Smooth muscle cell (in vitro differentiated cells): ENCODE measurements around the gene KCNA2. TPM values are rescaled to one million over a fixed set of nuclear protein-coding genes. Genes with fewer than 3 reads are reported as not detected.

Experiments used
- DNase-seq: peaks from one replicate; lab custom pipeline; 2025; ENCODE audit not compliant: unreplicated experiment; lab: John Stamatoyannopoulos, UW
- H2AFZ ChIP-seq: fragments of 200-600 bp; sonication (generic); 2 replicates; pipeline ENCODE4 v1.6.0; 2016; ENCODE audit warnings: antibody characterized with exemption, low read depth, mild to moderate bottlenecking
- H3F3A ChIP-seq: fragments of 200-600 bp; sonication (generic); 2 replicates; pipeline ENCODE4 v1.6.0; 2017; ENCODE audit warnings: antibody characterized with exemption, low read depth
- H3K27ac ChIP-seq: fragments of 200-600 bp; sonication (generic); 2 replicates; pipeline ENCODE4 v1.5.1; 2016; ENCODE audit warnings: low read depth, mild to moderate bottlenecking
- H3K27me3 ChIP-seq: fragments of 200-600 bp; sonication (generic); 2 replicates; pipeline ENCODE4 v1.6.1; 2016; ENCODE audit warnings: low read depth, mild to moderate bottlenecking
- H3K36me3 ChIP-seq: fragments of 200-600 bp; sonication (generic); 2 replicates; pipeline ENCODE4 v1.5.1; 2016; ENCODE audit warnings: low read depth
- H3K4me1 ChIP-seq: fragments of 200-600 bp; sonication (generic); 2 replicates; pipeline ENCODE4 v1.5.1; 2016; ENCODE audit warnings: low read depth
- H3K4me2 ChIP-seq: fragments of 200-600 bp; sonication (generic); 2 replicates; pipeline ENCODE4 v1.6.0; 2016; ENCODE audit warnings: mild to moderate bottlenecking
- H3K4me3 ChIP-seq: fragments of 200-600 bp; sonication (generic); 2 replicates; pipeline ENCODE4 v1.5.1; 2016; ENCODE audit warnings: mild to moderate bottlenecking
- H3K79me2 ChIP-seq: fragments of 200-600 bp; sonication (generic); 2 replicates; pipeline ENCODE4 v1.6.0; 2016; ENCODE audit warnings: low read depth, mild to moderate bottlenecking
- H3K9ac ChIP-seq: fragments of 200-600 bp; sonication (generic); 2 replicates; pipeline ENCODE4 v1.6.0; 2016; ENCODE audit warnings: low read depth
- H3K9me3 ChIP-seq: fragments of 200-600 bp; sonication (generic); replicated peaks from 2 replicates; pipeline ENCODE4 v1.5.1; 2016; ENCODE audit warnings: low read depth
- H4K20me1 ChIP-seq: fragments of 200-600 bp; sonication (generic); 2 replicates; pipeline ENCODE4 v1.6.0; 2016; ENCODE audit warnings: low read depth
- CTCF ChIP-seq: fragments of 200-600 bp; sonication (generic); IDR thresholded peaks from 2 replicates; pipeline ENCODE4 v1.5.1; 2017; ENCODE audit warnings: borderline replicate concordance, mild to moderate bottlenecking, antibody characterized with exemption; ENCODE audit not compliant: insufficient read depth, poor library complexity, severe bottlenecking
- WGBS: methylation state at CpG from one replicate; pipeline ENCODE4 v1.1.7; 2016; ENCODE audit warnings: low lambda C conversion rate; 5-methylcytosine and 5-hydroxymethylcytosine counted together
- polyA plus RNA-seq: library from polyadenylated mRNA; unstranded; fragments of >200 nt; fragmentation: Nextera tagmentation; extraction: Ambion mirVana; gene quantifications from 2 replicates; pipeline ENCODE4 v1.2.1, GENCODE V29; 2016
- total RNA-seq: library from RNA; depleted of rRNA; stranded (reverse); fragments of >200 nt; gene quantifications from 2 replicates; pipeline ENCODE4 v1.2.3, GENCODE V29; 2014

KCNA2 gene
- total and polyA plus RNA-seq, 2 experiments from 2014 or later: 0.16 to 0.81 TPM

GRCh38 chr1:110566836-110567235 is 39.3 kb downstream of the KCNA2 start:
- Histone ChIP-seq H3K9ac (no peak overlapping the region), H3K4me2 (no peak overlapping the region), H3K4me1 (no peaks in the 10 kb centered on the region), H3K27ac (no peak overlapping the region), H3K9me3 (no peaks in the 10 kb centered on the region), H3K4me3 (no peak overlapping the region), H4K20me1 (no peaks in the 10 kb centered on the region), H3K79me2 (no peaks in the 10 kb centered on the region), H3K36me3 (no peaks in the 10 kb centered on the region), H3K27me3 (peaks cover 21% of the 10 kb centered on the region), H3F3A (no peaks in the 10 kb centered on the region), H2AFZ (no peak overlapping the region)
- no peak for DNase-seq
- 89% methylated on average over 3 of the region's 3 CpGs for WGBS
- no peak for TF ChIP-seq CTCF

- Histone ChIP-seq H3K79me2 (no peaks in the 10 kb centered on the region), H3K4me3 (no peak overlapping the region), H3K36me3 (no peaks in the 10 kb centered on the region), H4K20me1 (no peaks in the 10 kb centered on the region), H3K27ac (no peak overlapping the region), H3K4me1 (no peaks in the 10 kb centered on the region), H3F3A (no peaks in the 10 kb centered on the region), H3K4me2 (no peak overlapping the region), H3K9ac (no peak overlapping the region), H3K27me3 (peaks cover 21% of the 10 kb centered on the region), H2AFZ (no peak overlapping the region), H3K9me3 (no peaks in the 10 kb centered on the region)
- DNase-seq: no peak
- WGBS: 94% methylated on average over 1 of the region's 1 CpG
- TF ChIP-seq CTCF: no peak
Observed at GRCh38 chr1:110565565-110565964, 40.6 kb downstream of the KCNA2 start.

GRCh38 chr1:110563089-110563488 is 43.1 kb downstream of the KCNA2 start:
- 82% methylated on average over 4 of the region's 4 CpGs for WGBS
- Histone ChIP-seq H3K27me3 (peaks cover 26% of the 10 kb centered on the region), H3K36me3 (no peaks in the 10 kb centered on the region), H3K9ac (no peak overlapping the region), H3K27ac (no peak overlapping the region), H3K4me3 (no peak overlapping the region), H4K20me1 (no peaks in the 10 kb centered on the region), H3F3A (no peaks in the 10 kb centered on the region), H3K79me2 (no peaks in the 10 kb centered on the region), H3K4me1 (no peaks in the 10 kb centered on the region), H3K4me2 (no peak overlapping the region), H3K9me3 (no peaks in the 10 kb centered on the region), H2AFZ (no peak overlapping the region)
- DNase-seq: no peak
- TF ChIP-seq CTCF: no peak

- Histone ChIP-seq H3K4me3 (no peak overlapping the region), H3K9ac (no peak overlapping the region), H3K27me3 (peaks cover 13% of the 10 kb centered on the region), H4K20me1 (no peaks in the 10 kb centered on the region), H3K79me2 (no peaks in the 10 kb centered on the region), H3K36me3 (no peaks in the 10 kb centered on the region), H3K27ac (no peak overlapping the region), H2AFZ (no peak overlapping the region), H3F3A (no peaks in the 10 kb centered on the region), H3K9me3 (no peaks in the 10 kb centered on the region), H3K4me2 (no peak overlapping the region), H3K4me1 (no peaks in the 10 kb centered on the region)
- WGBS: 82% methylated on average over 7 of the region's 7 CpGs
- DNase-seq: no peak
- no peak for TF ChIP-seq CTCF
Observed at GRCh38 chr1:110561596-110561995, 44.6 kb downstream of the KCNA2 start.
